IMR-90 (cell line): ENCODE measurements around the gene RNASE7. TPM values are rescaled to one million over a fixed set of nuclear protein-coding genes. Genes with fewer than 3 reads are reported as not detected.

Experiments used
- ATAC-seq: fragments of 200-7000 bp; cut with Tn5 transposase; 2 replicates; pipeline ENCODE4 v1.9.1; 2020; ENCODE audit warnings: low read depth, mild to moderate bottlenecking, moderate library complexity
- BruUV-seq: library from RNA; stranded (reverse); fragments of 400-500 nt; replicated peaks from 2 replicates; lab custom pipeline; 2021; lab: Mats Ljungman, UMichigan
- CTCF ChIA-PET: fragments of 300-600 bp; formaldehyde crosslinking; extraction: SDS; loops from one replicate; lab custom pipeline; 2021; ENCODE audit warnings: antibody characterized with exemption; lab: Yijun Ruan, JAX
- POLR2A ChIA-PET: fragments of 300-600 bp; sonication (Branson Sonifier 250); formaldehyde crosslinking; loops from one replicate; lab custom pipeline; 2022; ENCODE audit warnings: antibody characterized with exemption; ENCODE audit not compliant: unreplicated experiment; lab: Charles Lee
- DNase-seq: peaks from one replicate; pipeline ENCODE4 v3.0.0; 2013
- H2AFZ ChIP-seq: replicated peaks from 2 replicates; pipeline ENCODE3; 2013; ENCODE audit warnings: low read length, mild to moderate bottlenecking; ENCODE audit not compliant: poor library complexity
- H2AK5ac ChIP-seq: 2 replicates; pipeline ENCODE4 v1.6.1; 2013; ENCODE audit warnings: low read depth, low read length, inconsistent platforms
- H2AK9ac ChIP-seq: replicated peaks from 2 replicates; pipeline ENCODE3; 2013; ENCODE audit warnings: mild to moderate bottlenecking, low read depth, low read length, moderate library complexity; ENCODE audit not compliant: poor library complexity
- H2BK120ac ChIP-seq: 2 replicates; pipeline ENCODE4 v1.6.1; 2013; ENCODE audit warnings: low read depth, low read length, inconsistent platforms
- H2BK15ac ChIP-seq: 3 replicates; pipeline ENCODE4 v1.6.1; 2013; ENCODE audit warnings: low read depth, low read length, inconsistent platforms
- H2BK20ac ChIP-seq: 2 replicates; pipeline ENCODE4 v1.6.1; 2013; ENCODE audit warnings: low read depth, mild to moderate bottlenecking, inconsistent platforms, low read length, moderate library complexity
- H2BK5ac ChIP-seq: 2 replicates; pipeline ENCODE4 v1.6.1; 2013; ENCODE audit warnings: mild to moderate bottlenecking, low read depth, low read length, inconsistent platforms; ENCODE audit not compliant: poor library complexity, severe bottlenecking
- H3K14ac ChIP-seq: replicated peaks from 2 replicates; pipeline ENCODE4 v1.6.1; 2013; ENCODE audit warnings: low read depth, low read length, inconsistent platforms
- H3K18ac ChIP-seq: 2 replicates; pipeline ENCODE4 v1.6.1; 2013; ENCODE audit warnings: low read depth, low read length, control low read depth
- H3K23ac ChIP-seq: 2 replicates; pipeline ENCODE4 v1.6.1; 2013; ENCODE audit warnings: low read depth, low read length, inconsistent platforms
- H3K27ac ChIP-seq: 2 replicates; pipeline ENCODE4 v1.5.1; 2013; ENCODE audit warnings: mild to moderate bottlenecking, control low read depth, low read length; ENCODE audit not compliant: insufficient read depth
- H3K27me3 ChIP-seq: 2 replicates; pipeline ENCODE4 v1.6.1; 2013; ENCODE audit warnings: low read length; ENCODE audit not compliant: control insufficient read depth, insufficient read depth
- H3K36me3 ChIP-seq: 2 replicates; pipeline ENCODE4 v1.6.1; 2013; ENCODE audit warnings: low read length, mixed read lengths; ENCODE audit not compliant: control insufficient read depth, insufficient read depth
- H3K4ac ChIP-seq: 2 replicates; pipeline ENCODE4 v1.6.1; 2013; ENCODE audit warnings: low read depth, low read length, inconsistent platforms
- H3K4me1 ChIP-seq: 2 replicates; pipeline ENCODE4 v1.6.1; 2013; ENCODE audit warnings: low read length, mixed read lengths; ENCODE audit not compliant: control insufficient read depth, insufficient read depth
- H3K4me2 ChIP-seq: 2 replicates; pipeline ENCODE4 v1.6.1; 2013; ENCODE audit warnings: low read depth, mild to moderate bottlenecking, control low read depth, low read length, moderate library complexity
- H3K4me3 ChIP-seq: 2 replicates; pipeline ENCODE4 v1.5.1; 2013; ENCODE audit warnings: low read depth, mild to moderate bottlenecking, control low read depth, low read length, moderate library complexity; ENCODE audit not compliant: insufficient read depth
- H3K56ac ChIP-seq: 2 replicates; pipeline ENCODE4 v1.6.1; 2013; ENCODE audit warnings: low read length, inconsistent platforms; ENCODE audit not compliant: insufficient read depth; ENCODE audit errors: extremely low read depth
- H3K79me1 ChIP-seq, 2 experiments: 2 replicates each; pipeline ENCODE4 v1.6.1; 2013; ENCODE audit warnings: low read length in 2 of 2, inconsistent platforms in 1 of 2, low read depth in 1 of 2
- H3K9ac ChIP-seq: 2 replicates; pipeline ENCODE4 v1.6.1; 2013; ENCODE audit warnings: low read depth, low read length, control low read depth
- H3K9me1 ChIP-seq: 2 replicates; pipeline ENCODE4 v1.6.1; 2013; ENCODE audit warnings: low read length, inconsistent platforms; ENCODE audit not compliant: insufficient read depth
- H3K9me3 ChIP-seq: 2 replicates; pipeline ENCODE4 v1.6.1; 2013; ENCODE audit warnings: low read length; ENCODE audit not compliant: control insufficient read depth, insufficient read depth
- H4K20me1 ChIP-seq: 2 replicates; pipeline ENCODE4 v1.6.1; 2013; ENCODE audit warnings: low read length, inconsistent platforms; ENCODE audit not compliant: insufficient read depth
- H4K5ac ChIP-seq: 2 replicates; pipeline ENCODE4 v1.6.1; 2013; ENCODE audit warnings: mild to moderate bottlenecking, low read depth, low read length, control low read depth
- H4K8ac ChIP-seq, 2 experiments: 2 replicates each; pipeline ENCODE4 v1.6.1; 2013; ENCODE audit warnings: low read depth in 2 of 2, low read length in 2 of 2, control low read depth in 1 of 2, inconsistent platforms in 1 of 2
- H4K91ac ChIP-seq: 2 replicates; pipeline ENCODE4 v1.6.1; 2013; ENCODE audit warnings: low read depth, low read length, inconsistent platforms; ENCODE audit not compliant: insufficient read depth
- BHLHE40 ChIP-seq: fragments of 150-350 bp; IDR thresholded peaks from 2 replicates; pipeline ENCODE4 v1.6.1; 2016; ENCODE audit warnings: mild to moderate bottlenecking, low read depth, low read length
- CHD1 ChIP-seq: IDR thresholded peaks from 2 replicates; pipeline ENCODE4 v1.6.1; 2012; ENCODE audit warnings: low read depth, low read length, improper control_type of control experiment
- CTCF ChIP-seq: conservative IDR thresholded peaks from 2 replicates; pipeline ENCODE4 v1.5.1; 2012; ENCODE audit warnings: mild to moderate bottlenecking, low read depth, low read length, improper control_type of control experiment
- FOS ChIP-seq: fragments of 150-350 bp; IDR thresholded peaks from 2 replicates; pipeline ENCODE4 v1.6.1; 2016; ENCODE audit warnings: low read depth, low read length
- POLR2A ChIP-seq: IDR thresholded peaks from 2 replicates; pipeline ENCODE4 v1.6.1; 2012; ENCODE audit warnings: mild to moderate bottlenecking, low read depth, low read length
- RAD21 ChIP-seq: IDR thresholded peaks from 2 replicates; pipeline ENCODE4 v1.6.1; 2012; ENCODE audit warnings: low read length, improper control_type of control experiment
- RCOR1 ChIP-seq: IDR thresholded peaks from 2 replicates; pipeline ENCODE4 v1.6.1; 2012; ENCODE audit warnings: mild to moderate bottlenecking, low read length, improper control_type of control experiment; ENCODE audit not compliant: insufficient replicate concordance
- RFX5 ChIP-seq: IDR thresholded peaks from 2 replicates; pipeline ENCODE4 v1.8.0; 2012; ENCODE audit warnings: low read depth, mild to moderate bottlenecking, low read length, moderate library complexity
- SMC3 ChIP-seq: fragments of 150-350 bp; IDR thresholded peaks from 2 replicates; pipeline ENCODE4 v1.6.1; 2016; ENCODE audit warnings: low read depth, mild to moderate bottlenecking, antibody characterized with exemption, low read length, moderate library complexity
- WGBS, 2 experiments: methylation state at CpG; one replicate each; pipeline versions ENCODE4 v1.1.5 to v1.1.7; 2013; ENCODE audit warnings: missing lambda C conversion rate in 2 of 2; ENCODE audit not compliant: insufficient read length in 1 of 2; ENCODE audit errors: extremely low coverage in 2 of 2; 5-methylcytosine and 5-hydroxymethylcytosine counted together
- dilution Hi-C: fragments of 300-500 bp; cut with HindIII; formaldehyde crosslinking; loops from one replicate; pipeline ENCODE4 v1.14.3; 2018; ENCODE audit warnings: low sequenced_read_pairs; ENCODE audit not compliant: unreplicated experiment
- in situ Hi-C: fragments of 300-500 bp; cut with MboI; formaldehyde crosslinking; loops from 3 replicates; pipeline ENCODE4 v1.14.3; 2019; ENCODE audit warnings: low sequenced_read_pairs, inconsistent platforms, mixed read lengths
- intact Hi-C: fragments of 100-400 bp; cut with micrococcal nuclease; formaldehyde crosslinking; loops from 2 replicates; pipeline ENCODE4 v1.10.0; 2022
- polyA plus RNA-seq, 3 experiments: library from polyadenylated mRNA; depleted of rRNA; stranded (reverse); fragments of >200 nt; gene quantifications; 2 replicates each; pipeline ENCODE4 v1.2.3, GENCODE V29; 2012; ENCODE audit warnings: low replicate concordance in 1 of 3
- total RNA-seq: library from RNA; depleted of rRNA; stranded (reverse); fragments of >200 nt; gene quantifications from 2 replicates; pipeline ENCODE4 v1.2.3, GENCODE V29; 2012
- TF ChIP-seq, protein P1 (sequence below): fragments of 150-350 bp; IDR thresholded peaks from 2 replicates; pipeline ENCODE4 v1.6.1; 2017; ENCODE audit warnings: mild to moderate bottlenecking, antibody characterized with exemption, low read length, low read depth

Gene RNASE7
- total and polyA plus RNA-seq, 2 of the 4 experiments (the other 2 are of a cell fraction), result not detected

- H3K9ac ChIP-seq, result no peak overlapping the region
- no peaks in the 10 kb centered on the region for H3K9me3 ChIP-seq
- ATAC-seq, result peak; percentile 81
- no peak overlapping the region for H2AK9ac ChIP-seq
- dilution Hi-C loops (no loop called here), intact Hi-C loops (loop anchor here (1.0 to 2.0 kb wide), 4 partner anchors 25 to 342 kb away; no protein-coding TSS in a partner anchor), in situ Hi-C loops (no loop called here)
- CTCF ChIA-PET, result interaction anchor here (0.6 to 3.7 kb wide), 11 partner anchors 8 to 348 kb away, joined by 3 to 37 read pairs (median 4); no protein-coding TSS in a partner anchor
- no peak overlapping the region for H2AFZ ChIP-seq
- H2AK5ac ChIP-seq, result no peak overlapping the region
- H3K36me3 ChIP-seq, result no peaks in the 10 kb centered on the region
- no peak overlapping the region for H2BK15ac ChIP-seq
- no peak overlapping the region for H3K56ac ChIP-seq
- no peak overlapping the region for H2BK5ac ChIP-seq
- H4K91ac ChIP-seq, result no peak overlapping the region
- H2BK20ac ChIP-seq, result no peak overlapping the region
- TF ChIP-seq CTCF (peak; percentile 68), RFX5 (no peak), RAD21 (peak; percentile 70), SMC3 (peak; percentile 60), CHD1 (no peak), FOS (no peak), POLR2A (no peak), RCOR1 (no peak), BHLHE40 (no peak)
- TF ChIP-seq, protein P1, sequence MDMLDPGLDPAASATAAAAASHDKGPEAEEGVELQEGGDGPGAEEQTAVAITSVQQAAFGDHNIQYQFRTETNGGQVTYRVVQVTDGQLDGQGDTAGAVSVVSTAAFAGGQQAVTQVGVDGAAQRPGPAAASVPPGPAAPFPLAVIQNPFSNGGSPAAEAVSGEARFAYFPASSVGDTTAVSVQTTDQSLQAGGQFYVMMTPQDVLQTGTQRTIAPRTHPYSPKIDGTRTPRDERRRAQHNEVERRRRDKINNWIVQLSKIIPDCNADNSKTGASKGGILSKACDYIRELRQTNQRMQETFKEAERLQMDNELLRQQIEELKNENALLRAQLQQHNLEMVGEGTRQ, result no peak
- no peak overlapping the region for H3K4me2 ChIP-seq
- H3K9me1 ChIP-seq, result no peaks in the 10 kb centered on the region
- H3K18ac ChIP-seq, result no peak overlapping the region
- no peaks in the 10 kb centered on the region for H3K79me1 ChIP-seq
- POLR2A ChIA-PET, result no interaction called here
- H3K27ac ChIP-seq, result no peak overlapping the region
- H4K20me1 ChIP-seq, result no peaks in the 10 kb centered on the region
- H3K23ac ChIP-seq, result no peak overlapping the region
- peaks cover 36% of the 10 kb centered on the region for H3K27me3 ChIP-seq
- no peak overlapping the region for H3K4ac ChIP-seq
- WGBS, 2 experiments, result 62% methylated on average over 4 of the region's 8 CpGs; no CpG with 5 or more reads in 1 of the 2 experiments
- H4K8ac ChIP-seq, result no peak overlapping the region
- no peak overlapping the region for H3K4me3 ChIP-seq
- no peak overlapping the region for H2BK120ac ChIP-seq
- no TSS peak for BruUV-seq
- H3K14ac ChIP-seq, result no peak overlapping the region
- DNase-seq, result peak; percentile 67
- H4K5ac ChIP-seq, result no peak overlapping the region
- H3K4me1 ChIP-seq, result peaks cover 2% of the 10 kb centered on the region; the same call in 1 of the 2 replicates
These were observed 2.4 kb upstream of the RNASE7 start for GRCh38 chr14:21039585-21040369.
